Upper lobe of left lung (tissue), 4 donors: ENCODE results near the gene AQP5.

Experiments
- EP300 ChIP-seq, 4 donors: sonication (generic); formaldehyde crosslinking; IDR thresholded peaks; one replicate each; pipeline ENCODE4 v1.5.1; 2017; ENCODE audit warnings: antibody characterized with exemption in 4 of 4, control low read depth in 2 of 4
- POLR2A ChIP-seq, 4 donors: fragments of 450-650 bp; IDR thresholded peaks; one replicate each; pipeline ENCODE4 v1.5.1; 2016 to 2017; ENCODE audit warnings: antibody characterized with exemption in 4 of 4, mild to moderate bottlenecking in 2 of 4
- POLR2AphosphoS5 ChIP-seq, 2 donors: sonication (generic); formaldehyde crosslinking; IDR thresholded peaks; one replicate each; pipeline ENCODE4 v1.5.1; 2017; ENCODE audit warnings: antibody characterized with exemption in 2 of 2
- TF ChIP-seq, protein P1 (sequence below), 6 experiments: fragments of 450-650 bp in 4 of 6; fragments of 200-600 bp in 2 of 6; sonication (generic) in 2 of 6; IDR thresholded peaks; one replicate each; pipeline ENCODE4 v1.5.1; 2016 to 2019; ENCODE audit warnings: antibody characterized with exemption in 6 of 6

DNA sequence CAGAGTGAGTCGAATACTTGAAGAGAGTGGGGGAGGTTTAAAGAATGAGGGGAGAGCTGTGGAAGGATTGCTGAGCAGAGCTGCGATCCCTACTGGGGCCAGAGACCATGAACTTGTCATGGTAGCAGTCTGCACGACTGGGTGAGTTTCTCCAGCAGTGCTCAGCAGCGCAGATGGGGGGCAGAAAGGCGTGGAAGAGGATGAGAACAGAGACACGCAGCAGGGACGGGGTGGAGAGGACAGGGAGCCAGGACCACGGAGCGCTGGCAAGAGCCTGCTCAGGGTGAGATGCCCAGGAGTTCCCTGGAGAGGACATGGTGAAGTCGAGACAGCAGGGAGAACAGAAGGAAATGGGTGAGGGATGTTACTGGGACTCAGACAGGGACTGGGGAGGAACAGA lies 9.0 kb downstream of the AQP5 start:
- TF ChIP-seq, protein P1, sequence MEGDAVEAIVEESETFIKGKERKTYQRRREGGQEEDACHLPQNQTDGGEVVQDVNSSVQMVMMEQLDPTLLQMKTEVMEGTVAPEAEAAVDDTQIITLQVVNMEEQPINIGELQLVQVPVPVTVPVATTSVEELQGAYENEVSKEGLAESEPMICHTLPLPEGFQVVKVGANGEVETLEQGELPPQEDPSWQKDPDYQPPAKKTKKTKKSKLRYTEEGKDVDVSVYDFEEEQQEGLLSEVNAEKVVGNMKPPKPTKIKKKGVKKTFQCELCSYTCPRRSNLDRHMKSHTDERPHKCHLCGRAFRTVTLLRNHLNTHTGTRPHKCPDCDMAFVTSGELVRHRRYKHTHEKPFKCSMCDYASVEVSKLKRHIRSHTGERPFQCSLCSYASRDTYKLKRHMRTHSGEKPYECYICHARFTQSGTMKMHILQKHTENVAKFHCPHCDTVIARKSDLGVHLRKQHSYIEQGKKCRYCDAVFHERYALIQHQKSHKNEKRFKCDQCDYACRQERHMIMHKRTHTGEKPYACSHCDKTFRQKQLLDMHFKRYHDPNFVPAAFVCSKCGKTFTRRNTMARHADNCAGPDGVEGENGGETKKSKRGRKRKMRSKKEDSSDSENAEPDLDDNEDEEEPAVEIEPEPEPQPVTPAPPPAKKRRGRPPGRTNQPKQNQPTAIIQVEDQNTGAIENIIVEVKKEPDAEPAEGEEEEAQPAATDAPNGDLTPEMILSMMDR (IDR thresholded peaks at IDR 0.05): no peak
- TF ChIP-seq POLR2A (IDR thresholded peaks at IDR 0.05) (no peak), POLR2AphosphoS5 (IDR thresholded peaks at IDR 0.05) (no peak), EP300 (IDR thresholded peaks at IDR 0.05) (no peak)
